BJ (cell line): ENCODE results near the gene PRLR. TPM values are rescaled to one million over a fixed set of nuclear protein-coding genes. Genes with fewer than 3 reads are reported as not detected.

ENCODE experiments used
- CTCF ChIA-PET: fragments of 350-600 bp; formaldehyde crosslinking; extraction: SDS; loops from one replicate; lab custom pipeline; 2021; ENCODE audit warnings: antibody characterized with exemption, inconsistent platforms; lab: Yijun Ruan, JAX
- POLR2A ChIA-PET: fragments of 300-600 bp; sonication (Branson Sonifier 250); formaldehyde crosslinking; extraction: SDS; loops from one replicate; lab custom pipeline; 2021; ENCODE audit warnings: antibody characterized with exemption; lab: Charles Lee
- DNase-seq: peaks from one replicate; pipeline ENCODE4 v3.0.0-alpha.2; 2011; ENCODE audit warnings: low read depth
- H3K27me3 ChIP-seq: 2 replicates; pipeline ENCODE4 v1.6.0; 2011; ENCODE audit warnings: low read length; ENCODE audit not compliant: control insufficient read depth, insufficient read depth
- H3K36me3 ChIP-seq: 2 replicates; pipeline ENCODE4 v1.5.1; 2011; ENCODE audit warnings: low read length; ENCODE audit not compliant: control insufficient read depth, insufficient read depth
- H3K4me3 ChIP-seq: 2 replicates; pipeline ENCODE4 v1.5.1; 2011; ENCODE audit warnings: low read depth, mild to moderate bottlenecking, control low read depth, low read length
- CTCF ChIP-seq: IDR thresholded peaks from 2 replicates; pipeline ENCODE4 v1.5.1; 2011; ENCODE audit warnings: low read depth, mild to moderate bottlenecking, control low read depth, inconsistent platforms, low read length, moderate library complexity; ENCODE audit not compliant: insufficient read depth
- polyA plus RNA-seq: library from polyadenylated mRNA; depleted of rRNA; stranded (reverse); fragments of >200 nt; gene quantifications from 2 replicates; pipeline ENCODE4 v1.2.3, GENCODE V29; 2011

The PRLR gene
- polyA plus RNA-seq, 1 experiment, result 0.34 TPM

DNA sequence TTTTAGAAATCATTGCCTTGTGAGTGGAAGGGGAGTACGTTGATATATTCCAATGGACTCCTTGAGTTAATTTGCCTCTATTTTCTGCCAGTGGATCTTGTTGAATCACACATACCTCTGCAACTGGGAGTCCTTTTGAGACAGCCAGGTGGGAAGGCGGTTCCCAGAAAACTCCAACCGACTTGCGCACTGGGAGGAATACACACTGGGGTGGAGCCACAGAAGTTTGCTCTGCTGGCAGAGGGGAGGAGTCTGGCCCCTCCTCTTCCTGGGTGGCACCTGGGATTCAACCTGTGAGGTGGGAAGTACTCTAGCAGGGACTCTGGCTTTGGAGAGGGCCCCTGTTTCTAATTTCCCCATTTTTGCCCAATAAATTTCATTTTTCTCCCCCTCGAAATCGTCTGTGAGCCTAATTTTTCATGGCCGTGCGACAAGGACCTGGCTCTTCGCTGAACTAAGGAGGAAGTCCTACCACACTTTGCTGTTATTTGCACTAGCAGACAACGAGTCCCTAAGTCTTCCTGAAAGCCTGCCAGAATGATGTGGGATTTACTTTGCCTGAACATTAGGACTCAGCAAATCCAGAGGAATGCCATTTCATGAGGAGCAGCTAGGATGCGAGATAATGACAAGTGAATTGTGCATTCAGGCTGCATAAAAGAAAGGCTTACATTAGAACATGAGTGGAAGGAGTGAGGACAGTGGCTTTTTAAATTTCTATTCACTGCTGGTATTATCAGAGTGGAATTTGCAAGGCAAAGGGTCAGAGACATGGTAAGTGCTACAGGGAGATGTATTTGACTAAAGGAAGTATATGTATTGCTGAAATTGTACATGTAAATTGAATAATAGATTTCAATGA is 67.2 kb downstream of the PRLR start:
- ChIA-PET CTCF (interaction anchor here (1.2 kb wide), 1 partner anchor 74 kb away, joined by 3 read pairs; no protein-coding TSS in a partner anchor), POLR2A (no interaction called here)

DNA sequence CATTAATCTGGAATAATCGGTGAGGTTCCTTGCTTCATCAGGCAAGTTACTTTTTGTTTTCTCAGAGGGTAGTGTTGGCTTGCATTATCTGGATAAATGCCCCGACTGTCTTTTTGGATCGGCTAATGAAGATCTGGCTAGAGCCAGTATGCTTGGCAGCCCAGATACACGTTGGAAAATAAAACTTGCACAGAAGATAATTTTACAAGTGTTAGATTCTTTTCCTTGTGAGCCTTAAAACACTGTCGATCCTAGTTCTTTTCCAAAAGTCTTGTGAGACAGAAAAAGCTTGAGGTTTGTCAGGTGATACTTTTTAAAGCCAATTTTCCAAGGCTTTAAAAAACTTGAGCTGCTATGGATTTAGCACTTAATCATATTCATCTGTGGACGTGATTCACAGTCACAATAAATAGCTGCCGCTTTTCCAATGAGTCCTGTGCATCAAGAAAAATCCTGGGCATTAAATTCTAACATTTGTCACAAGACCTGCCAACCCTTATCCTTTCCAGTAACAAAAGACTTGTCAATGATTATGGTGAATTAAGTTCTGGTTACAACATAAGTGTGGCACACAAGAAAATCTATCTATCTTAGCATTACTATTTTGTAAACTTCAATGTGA is 68.5 kb downstream of the PRLR start:
- TF ChIP-seq CTCF, result no peak
- H3K4me3 ChIP-seq, result no peak overlapping the region
- no peaks in the 10 kb centered on the region for H3K36me3 ChIP-seq
- ChIA-PET POLR2A (interaction anchor here (0.6 kb wide), 1 partner anchor 11 kb away, joined by 3 read pairs; no protein-coding TSS in a partner anchor), CTCF (interaction anchor here (1.1 to 1.2 kb wide), 2 partner anchors 25 to 73 kb away, joined by 3 to 4 read pairs; no protein-coding TSS in a partner anchor)
- DNase-seq, result no peak
- H3K27me3 ChIP-seq, result no peaks in the 10 kb centered on the region

More for the DNA sequence above, 67.2 kb downstream of the PRLR start:
- no peak for TF ChIP-seq CTCF
- no peak overlapping the region for H3K4me3 ChIP-seq
- H3K36me3 ChIP-seq, result no peaks in the 10 kb centered on the region
- H3K27me3 ChIP-seq, result no peaks in the 10 kb centered on the region
- DNase-seq, result no peak

DNA sequence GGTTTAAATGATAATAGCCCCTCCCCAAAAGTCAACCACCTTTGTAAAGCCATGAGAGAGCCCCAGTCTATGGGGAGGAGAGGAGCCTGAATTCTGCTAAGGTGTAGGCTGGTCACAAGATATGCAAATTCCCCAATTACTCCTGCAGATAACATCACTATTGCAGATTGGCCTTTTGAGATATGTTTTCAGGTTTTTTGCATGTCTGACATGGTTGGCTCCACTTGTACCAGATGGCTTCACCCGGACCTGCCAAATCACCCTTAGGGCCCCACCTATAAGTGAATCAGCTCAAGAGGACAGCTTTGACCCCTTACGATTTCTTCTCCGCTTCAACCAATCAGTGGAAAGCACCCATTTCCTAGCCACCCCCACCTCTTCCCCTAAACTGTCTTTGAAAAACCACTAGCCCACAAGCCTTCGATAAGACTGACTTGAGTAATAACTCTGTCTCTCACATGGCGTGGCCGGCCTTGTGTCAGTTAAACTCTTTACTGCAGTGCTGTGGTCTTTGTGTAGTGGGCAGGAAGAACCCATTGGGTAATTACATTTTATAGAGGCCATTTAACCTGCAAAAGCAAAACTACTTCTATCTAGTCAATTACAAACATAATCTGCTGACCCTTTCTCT is 69.7 kb downstream of the PRLR start:
- no peaks in the 10 kb centered on the region for H3K27me3 ChIP-seq
- TF ChIP-seq CTCF, result no peak
- ChIA-PET CTCF (interaction anchor here (1.0 kb wide), 1 partner anchor 27 kb away, joined by 3 read pairs; no protein-coding TSS in a partner anchor), POLR2A (no interaction called here)
- no peak overlapping the region for H3K4me3 ChIP-seq
- H3K36me3 ChIP-seq, result no peaks in the 10 kb centered on the region
- DNase-seq, result no peak

DNA sequence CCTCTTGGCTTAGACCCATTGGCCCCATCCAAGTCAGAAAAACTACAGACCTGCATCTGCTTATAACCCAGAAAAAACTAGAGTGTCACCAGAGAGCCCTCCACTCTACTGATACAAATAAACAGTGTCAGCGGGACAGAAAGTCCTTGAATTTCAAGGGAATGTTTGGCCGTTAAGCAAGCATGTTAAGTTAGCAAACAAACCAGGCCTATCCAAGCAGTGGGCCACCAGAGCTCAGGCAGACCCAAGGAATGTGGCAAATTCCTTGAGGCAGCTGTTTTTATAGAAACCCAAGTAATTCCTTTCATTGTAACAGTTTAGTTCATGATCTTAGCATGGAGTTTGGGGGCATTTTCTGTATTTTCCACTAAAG is 70.9 kb downstream of the PRLR start:
- ChIA-PET POLR2A (no interaction called here), CTCF (interaction anchor here (1.0 kb wide), 1 partner anchor 29 kb away, joined by 3 read pairs; no protein-coding TSS in a partner anchor)
- no peak for TF ChIP-seq CTCF
- Histone ChIP-seq H3K27me3 (no peaks in the 10 kb centered on the region), H3K36me3 (no peaks in the 10 kb centered on the region), H3K4me3 (no peak overlapping the region)
- no peak for DNase-seq
